HepG2 (cell line): Measurements from ENCODE around the gene ALDH1A1. TPM values are rescaled to one million over a fixed set of nuclear protein-coding genes. Genes with fewer than 3 reads are reported as not detected.
A peak's percentile ranks its signal among the peaks of the same experiment; 100 is the strongest.

Experiments used
- ATAC-seq: fragments of 200-7000 bp; cut with Tn5 transposase; 3 replicates; pipeline ENCODE4 v1.9.1; 2020; ENCODE audit warnings: mild to moderate bottlenecking, moderate library complexity
- BruUV-seq: library from RNA; stranded (reverse); fragments of 400-500 nt; replicated peaks from 2 replicates; lab custom pipeline; 2021; lab: Mats Ljungman, UMichigan
- CTCF ChIA-PET: fragments of 300-600 bp; formaldehyde crosslinking; extraction: SDS; loops from one replicate; lab custom pipeline; 2021; ENCODE audit warnings: low total read pairs, inconsistent platforms, low intra/inter-chr PET ratio; lab: Yijun Ruan, JAX
- POLR2A ChIA-PET: fragments of 350-600 bp; sonication (Branson Sonifier 250); formaldehyde crosslinking; loops from one replicate; lab custom pipeline; 2020; ENCODE audit warnings: antibody characterized with exemption, inconsistent platforms; lab: Yijun Ruan, JAX
- DNase-seq: peaks from one replicate; pipeline ENCODE4 v3.0.0-alpha.2; 2015; ENCODE audit warnings: low spot score
- FAIRE-seq: peaks from 3 replicates; lab custom pipeline; 2011; peaks lifted over from hg19 to GRCh38; lab: Jason Lieb, UNC
- H2AFZ ChIP-seq: one replicate; pipeline ENCODE4 v1.6.1; 2011; ENCODE audit warnings: low read length, inconsistent platforms
- H3K27ac ChIP-seq: fragments of 300-600 bp; 3 replicates; pipeline ENCODE4 v1.8.0; 2011; ENCODE audit warnings: mixed run types, mild to moderate bottlenecking, mixed read lengths, low read length, inconsistent platforms; ENCODE audit not compliant: insufficient read depth; ENCODE audit errors: extremely low read length
- H3K27me3 ChIP-seq, 2 experiments: fragments of 200-600 bp in 1 of 2; 2 replicates in 1 of 2; 3 replicates in 1 of 2; pipeline versions ENCODE4 v1.6.0 to v1.8.0; 2011; ENCODE audit warnings: low read length in 2 of 2, mild to moderate bottlenecking in 2 of 2, moderate library complexity in 2 of 2, inconsistent platforms in 1 of 2; ENCODE audit not compliant: insufficient read depth in 2 of 2, control insufficient read depth in 1 of 2
- H3K36me3 ChIP-seq, 2 experiments: fragments of 200-600 bp in 1 of 2; replicated peaks in 1 of 2; 2 replicates in 1 of 2; 3 replicates in 1 of 2; pipeline versions ENCODE4 v1.5.1 to v1.8.0; 2011; ENCODE audit warnings: low read length in 2 of 2, inconsistent platforms in 1 of 2; ENCODE audit not compliant: insufficient read depth in 2 of 2, control insufficient read depth in 1 of 2
- H3K4me1 ChIP-seq: 2 replicates; pipeline ENCODE4 v1.5.1; 2012; ENCODE audit warnings: low read length, inconsistent platforms; ENCODE audit not compliant: insufficient read depth
- H3K4me2 ChIP-seq: 2 replicates; pipeline ENCODE4 v1.6.0; 2011; ENCODE audit warnings: low read depth, low read length, inconsistent platforms
- H3K4me3 ChIP-seq, 3 experiments: fragments of 200-600 bp in 1 of 3; sonication (generic), shearing (Covaris generic) in 1 of 3; replicated peaks in 1 of 3; 2 replicates each; pipeline ENCODE4 v1.5.1; 2011 to 2016; ENCODE audit warnings: low read length in 3 of 3, inconsistent platforms in 2 of 3, low read depth in 2 of 3, mild to moderate bottlenecking in 2 of 3, control low read depth in 1 of 3, mixed read lengths in 1 of 3; ENCODE audit not compliant: insufficient read depth in 1 of 3
- H3K79me2 ChIP-seq: one replicate; pipeline ENCODE4 v1.6.1; 2011; ENCODE audit warnings: low read length, inconsistent platforms; ENCODE audit not compliant: insufficient read depth
- H3K9ac ChIP-seq: 2 replicates; pipeline ENCODE4 v1.6.0; 2011; ENCODE audit warnings: mild to moderate bottlenecking, low read depth, low read length, inconsistent platforms; ENCODE audit not compliant: insufficient read depth
- H3K9me3 ChIP-seq: 2 replicates; pipeline ENCODE4 v1.5.1; 2012; ENCODE audit warnings: mild to moderate bottlenecking, low read length
- H4K20me1 ChIP-seq: 2 replicates; pipeline ENCODE4 v1.6.0; 2011; ENCODE audit warnings: inconsistent platforms, mild to moderate bottlenecking, low read length, moderate library complexity; ENCODE audit not compliant: insufficient read depth
- BCL6 ChIP-seq: IDR thresholded peaks from 2 replicates; pipeline ENCODE4 v1.6.1; 2016; ENCODE audit warnings: missing genetic modification reagents, missing compliant biosample characterization
- BCLAF1 ChIP-seq: fragments of 450-650 bp; IDR thresholded peaks from 2 replicates; pipeline ENCODE4 v1.6.1; 2017; ENCODE audit warnings: mild to moderate bottlenecking
- MEIS2 ChIP-seq: sonication (generic); formaldehyde crosslinking; IDR thresholded peaks from 2 replicates; pipeline ENCODE4 v1.9.0; 2021; ENCODE audit warnings: mild to moderate bottlenecking, missing genetic modification reagents
- NFE2L2 ChIP-seq: fragments of 150-350 bp; IDR thresholded peaks from 2 replicates; pipeline ENCODE4 v1.6.1; 2014; ENCODE audit warnings: low read length
- RFX5 ChIP-seq: IDR thresholded peaks from 2 replicates; pipeline ENCODE4 v1.6.1; 2011; ENCODE audit warnings: low read depth, low read length, improper control_type of control experiment
- SOX13 ChIP-seq, 3 experiments: fragments of 450-650 bp in 1 of 3; sonication (generic) in 1 of 3; formaldehyde crosslinking in 1 of 3; IDR thresholded peaks in 2 of 3; conservative IDR thresholded peaks in 1 of 3; 2 replicates each; pipeline versions ENCODE4 v1.5.0 to v1.6.1; 2016 to 2020; ENCODE audit warnings: antibody characterized with exemption in 1 of 3, mild to moderate bottlenecking in 1 of 3, missing compliant biosample characterization in 1 of 3, missing genetic modification reagents in 1 of 3, moderate library complexity in 1 of 3
- ZNF557 ChIP-seq: sonication (generic); formaldehyde crosslinking; IDR thresholded peaks from 2 replicates; pipeline ENCODE4 v1.4.0; 2020; ENCODE audit warnings: missing genetic modification reagents
- ZNF562 ChIP-seq: sonication (generic); formaldehyde crosslinking; IDR thresholded peaks from 2 replicates; pipeline ENCODE4 v1.8.0; 2022; ENCODE audit warnings: missing genetic modification reagents, borderline replicate concordance
- ZNF747 ChIP-seq: sonication (generic); formaldehyde crosslinking; IDR thresholded peaks from 2 replicates; pipeline ENCODE4 v1.8.1; 2023; ENCODE audit warnings: missing genetic modification reagents, mild to moderate bottlenecking, borderline replicate concordance
- WGBS: methylation state at CpG from one replicate; pipeline ENCODE4 v1.1.6; 2017; ENCODE audit warnings: low lambda C conversion rate; 5-methylcytosine and 5-hydroxymethylcytosine counted together
- in situ Hi-C: cut with HindIII; loops from 2 replicates; pipeline ENCODE4 v1.10.0; 2017; ENCODE audit warnings: low pct_unique_long_range_greater_than_20kb; ENCODE audit not compliant: extremely low pct_ligation_motif_present
- intact Hi-C: fragments of 100-400 bp; cut with micrococcal nuclease; formaldehyde crosslinking; loops from one replicate; pipeline ENCODE4 v1.10.0; 2022; ENCODE audit not compliant: unreplicated experiment
- polyA plus RNA-seq, 8 experiments: library from polyadenylated mRNA; depleted of rRNA in 3 of 8; stranded (reverse) in 7 of 8; unstranded in 1 of 8; fragments of >200 nt; fragmentation: Illumina TruSeq in 4 of 8; extraction: Trizol in 4 of 8; gene quantifications; 2 replicates each; pipeline versions ENCODE4 v1.2.1 to v1.2.3, GENCODE V29; 2011 to 2016; ENCODE audit warnings: low read depth in 4 of 8, missing spikeins in 1 of 8, mixed read lengths in 1 of 8; ENCODE audit not compliant: insufficient read depth in 1 of 8
- total RNA-seq, 5 experiments: library from RNA; depleted of rRNA; stranded (reverse); fragments of >200 nt; fragmentation: Illumina TruSeq; extraction: Trizol; gene quantifications; 2 replicates each; pipeline ENCODE4 v1.2.3, GENCODE V29; 2016; ENCODE audit warnings: low read depth in 1 of 5

The ALDH1A1 gene
- total and polyA plus RNA-seq, 2 of the 13 experiments (the other 11 are each of a cell fraction or from before 2014, with no cell fraction given) = 88.2 to 439 TPM

DNA sequence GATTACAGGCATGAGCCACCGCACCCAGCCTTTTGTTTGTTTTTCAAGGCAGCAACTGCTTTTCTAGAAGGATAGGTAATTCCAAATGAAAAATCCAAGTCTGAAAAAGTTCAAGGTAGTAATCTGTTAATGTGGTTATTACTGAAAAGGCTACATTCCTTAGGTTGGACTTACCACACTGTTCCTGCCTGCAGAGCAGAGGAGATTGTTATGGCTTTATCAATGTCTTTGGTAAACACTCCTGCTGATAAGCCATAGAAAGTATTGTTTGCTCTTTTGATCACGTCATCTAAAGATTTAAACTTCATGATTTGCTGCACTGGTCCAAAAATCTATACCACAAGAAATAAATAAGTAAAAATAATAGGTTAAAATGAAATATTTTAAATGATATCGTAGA, 43.4 kb downstream of the ALDH1A1 start:
- Histone ChIP-seq H3K4me1 (no peaks in the 10 kb centered on the region), H3K9ac (no peak overlapping the region), H3K4me2 (no peak overlapping the region), H4K20me1 (no peaks in the 10 kb centered on the region), H3K27me3 (no peaks in the 10 kb centered on the region), H3K4me3 (no peak overlapping the region), H3K9me3 (no peaks in the 10 kb centered on the region), H3K36me3 (peaks cover 5 to 56% of the 10 kb centered on the region in 2 experiments), H3K79me2 (no peaks in the 10 kb centered on the region), H2AFZ (no peak overlapping the region), H3K27ac (no peak overlapping the region)
- CTCF ChIA-PET = no interaction called here
- BruUV-seq = no TSS peak
- 92% methylated on average over 3 of the region's 3 CpGs for WGBS
- POLR2A ChIA-PET = no interaction called here
- TF ChIP-seq BCL6 (CRISPR knock-in tag) (peak; percentile 23; the same call in 1 of the 2 replicates), SOX13 (IDR thresholded peaks at IDR 0.05) (no peak), SOX13 (CRISPR knock-in tag; conservative IDR thresholded peaks at IDR 0.05 in 1 of 2, IDR thresholded peaks at IDR 0.05 in 1 of 2) (peak in 1 of 2 experiments; percentile 37; a peak in 1 of 4 replicates), BCLAF1 (no peak)
- in situ Hi-C loops = no loop called here
- peak; percentile 1 for DNase-seq
- FAIRE-seq = no peak
- intact Hi-C loops = no loop called here
- ATAC-seq = no peak

- H3K79me2 ChIP-seq = no peaks in the 10 kb centered on the region
- peaks cover 4 to 57% of the 10 kb centered on the region in 2 experiments for H3K36me3 ChIP-seq
- DNase-seq (no peak), ATAC-seq (no peak), FAIRE-seq (no peak)
- POLR2A ChIA-PET = no interaction called here
- H3K9me3 ChIP-seq = no peaks in the 10 kb centered on the region
- CTCF ChIA-PET = no interaction called here
- intact Hi-C loops (no loop called here), in situ Hi-C loops (no loop called here)
- no peak overlapping the region for H2AFZ ChIP-seq
- H3K4me3 ChIP-seq = no peak overlapping the region
- no TSS peak for BruUV-seq
- H3K27me3 ChIP-seq = no peaks in the 10 kb centered on the region
- H3K27ac ChIP-seq = no peak overlapping the region
- no peak overlapping the region for H3K4me2 ChIP-seq
- H3K4me1 ChIP-seq = no peaks in the 10 kb centered on the region
- H4K20me1 ChIP-seq = no peaks in the 10 kb centered on the region
- no peak overlapping the region for H3K9ac ChIP-seq
- 99% methylated on average over 5 of the region's 5 CpGs for WGBS
- TF ChIP-seq ZNF557 (CRISPR knock-in tag) (no peak), ZNF562 (no peak), MEIS2 (CRISPR knock-in tag) (no peak), ZNF747 (CRISPR knock-in tag) (no peak), RFX5 (no peak), NFE2L2 (no peak)
Observed at GRCh38 chr9:72907421-72907820, 45.4 kb downstream of the ALDH1A1 start.
